Spleen (tissue), 11 donors: ENCODE results near the gene G6PC1. TPM values are rescaled to one million over a fixed set of nuclear protein-coding genes. Genes with fewer than 3 reads are reported as not detected.
"Not testable (repeated sequence)": the region's sequence is repeated elsewhere in the genome, so short reads cannot be mapped to it uniquely, and the experiment has no call there.

Source experiments
- DNase-seq: peaks from one replicate; pipeline ENCODE4 v3.0.0-alpha.2; 2020
- H3K27ac ChIP-seq, 8 donors: fragments of 200-600 bp; sonication (generic) in 7 of 8; 1 replicate in 4 of 8; 2 replicates in 4 of 8; pipeline versions ENCODE4 v1.5.0 to v1.8.0; 2016 to 2021; ENCODE audit warnings: inconsistent platforms in 4 of 8, mild to moderate bottlenecking in 4 of 8, moderate library complexity in 1 of 8
- H3K27me3 ChIP-seq, 7 donors: fragments of 200-600 bp; sonication (generic) in 6 of 7; replicated peaks in 1 of 7; 1 replicate in 4 of 7; 2 replicates in 3 of 7; pipeline versions ENCODE4 v1.5.0 to v1.8.0; 2016 to 2021; ENCODE audit warnings: inconsistent platforms in 3 of 7, mild to moderate bottlenecking in 1 of 7
- H3K36me3 ChIP-seq, 6 donors: fragments of 200-600 bp; sonication (generic) in 5 of 6; 1 replicate in 4 of 6; 2 replicates in 2 of 6; pipeline versions ENCODE4 v1.5.0 to v1.8.0; 2016 to 2021; ENCODE audit warnings: inconsistent platforms in 2 of 6
- H3K4me1 ChIP-seq, 6 donors: fragments of 200-600 bp; sonication (generic) in 5 of 6; 1 replicate in 3 of 6; 2 replicates in 3 of 6; pipeline versions ENCODE4 v1.5.0 to v1.8.0; 2016 to 2021; ENCODE audit warnings: inconsistent platforms in 3 of 6
- H3K4me3 ChIP-seq, 8 donors: fragments of 200-600 bp; sonication (generic) in 7 of 8; 1 replicate in 4 of 8; 2 replicates in 4 of 8; pipeline versions ENCODE4 v1.5.0 to v1.8.0; 2016 to 2021; ENCODE audit warnings: inconsistent platforms in 4 of 8, mild to moderate bottlenecking in 4 of 8, moderate library complexity in 2 of 8
- H3K9me3 ChIP-seq, 8 donors: fragments of 200-600 bp; sonication (generic) in 7 of 8; 1 replicate in 4 of 8; 2 replicates in 4 of 8; pipeline versions ENCODE4 v1.5.0 to v1.8.0; 2016 to 2021; ENCODE audit warnings: inconsistent platforms in 4 of 8
- CTCF ChIP-seq, 11 experiments: fragments of 200-600 bp in 7 of 11; fragments of 450-650 bp in 4 of 11; sonication (generic) in 4 of 11; IDR thresholded peaks in 8 of 11; conservative IDR thresholded peaks in 3 of 11; 1 replicate in 7 of 11; 2 replicates in 4 of 11; pipeline versions ENCODE4 v1.4.0 to v1.8.0; 2016 to 2021; ENCODE audit warnings: antibody characterized with exemption in 11 of 11, inconsistent platforms in 4 of 11, mild to moderate bottlenecking in 1 of 11
- POLR2A ChIP-seq, 3 donors: fragments of 450-650 bp; IDR thresholded peaks; one replicate each; pipeline ENCODE4 v1.5.1; 2017; ENCODE audit warnings: antibody characterized with exemption in 3 of 3, mild to moderate bottlenecking in 1 of 3
- POLR2AphosphoS5 ChIP-seq, 3 donors: sonication (generic); formaldehyde crosslinking; IDR thresholded peaks; one replicate each; pipeline ENCODE4 v1.5.1; 2017; ENCODE audit warnings: antibody characterized with exemption in 3 of 3
- WGBS, 5 donors: extraction: QIAGEN DNeasy Blood & Tissue Kit in 3 of 5; methylation state at CpG; one replicate each; pipeline versions ENCODE4 v1.1.5 to v1.1.7; 2013 to 2018; 5-methylcytosine and 5-hydroxymethylcytosine counted together
- intact Hi-C: fragments of 100-400 bp; cut with DNase I; formaldehyde crosslinking; loops from one replicate; pipeline ENCODE4 v1.15.0; 2023; ENCODE audit warnings: low total_unique reads
- polyA plus RNA-seq, 3 donors: library from polyadenylated mRNA; stranded (reverse); fragments of 200-250 nt; gene quantifications; one replicate each; pipeline ENCODE4 v1.2.1, GENCODE V29; 2013
- total RNA-seq, 7 donors: library from RNA; depleted of rRNA in 3 of 7; stranded (reverse); fragments of >200 nt in 3 of 7; fragmentation: NEBNext Ultra II Directional in 4 of 7; extraction: Animal tissue kit (Norgen Biotek cat#: 25700) in 4 of 7; gene quantifications; one replicate each; pipeline versions ENCODE4 v1.1.0 to v1.2.1, GENCODE V29; 2016 to 2021
- donor health status: healthy with polysubstance abuse.
- donor health status: DM: no; HTN: no; CAD: no; lungs with moderate emphysema.
- donor health status: DM: no; HTN: no; CAD: no.
- donor health status: Bipolar disorder and iron deficiency.
- donor health status: healthy.
- donor health status: DM: no; HTN: no; CAD: no.
- donor health status: DM: yes; HTN: yes; CAD: no.

The G6PC1 gene
- total and polyA plus RNA-seq, 10 donors: not detected

- Histone ChIP-seq H3K27ac (no peak overlapping the region), H3K4me1 (peaks cover 0 to 13% (median under 1%) of the 10 kb centered on the region in 6 donors), H3K27me3 (peaks cover 0 to 31% (median 0%) of the 10 kb centered on the region in 7 donors), H3K36me3 (peaks cover 0 to 11% (median 0%) of the 10 kb centered on the region in 6 donors), H3K4me3 (no peak overlapping the region), H3K9me3 (no peaks in the 10 kb centered on the region)
- no peak for DNase-seq
- no peak for TF ChIP-seq POLR2A (IDR thresholded peaks at IDR 0.05)
- TF ChIP-seq CTCF (IDR thresholded peaks at IDR 0.05 in 8 of 11, conservative IDR thresholded peaks at IDR 0.05 in 3 of 11): no peak
- no peak for TF ChIP-seq POLR2AphosphoS5 (IDR thresholded peaks at IDR 0.05)
- WGBS, 5 donors: 87 to 95% (median 89%) methylated on average over 5 of the region's 5 CpGs
- intact Hi-C loops: no loop called here
These were observed 19.8 kb upstream of the G6PC1 start for GRCh38 chr17:42880776-42881310.

GRCh38 chr17:42881706-42882105, 18.9 kb upstream of the G6PC1 start:
- H3K4me3 ChIP-seq, H3K27ac ChIP-seq, DNase-seq, intact Hi-C loops, H3K9me3 ChIP-seq, H3K36me3 ChIP-seq: not testable (repeated sequence)
- H3K4me1 ChIP-seq: peaks cover 0 to 21% (median 4%) of the 10 kb centered on the region in 6 donors
- WGBS, 5 donors: 94 to 99% (median 96%) methylated on average over 6 of the region's 6 CpGs
- H3K27me3 ChIP-seq: peaks cover 0 to 31% (median 0%) of the 10 kb centered on the region in 7 donors

GRCh38 chr17:42882166-42882565, 18.4 kb upstream of the G6PC1 start:
- Histone ChIP-seq H3K27ac (no peak overlapping the region), H3K36me3 (peaks cover 0 to 6% (median 0%) of the 10 kb centered on the region in 6 donors), H3K27me3 (peaks cover 0 to 31% (median 0%) of the 10 kb centered on the region in 7 donors), H3K4me1 (peaks cover 0 to 25% (median 5%) of the 10 kb centered on the region in 6 donors), H3K9me3 (no peaks in the 10 kb centered on the region), H3K4me3 (no peak overlapping the region)
- intact Hi-C loops: no loop called here
- DNase-seq: no peak
- no peak for TF ChIP-seq POLR2A (IDR thresholded peaks at IDR 0.05)
- WGBS, 5 donors: 86 to 93% (median 91%) methylated on average over 8 of the region's 8 CpGs

- no peaks in the 10 kb centered on the region for H3K36me3 ChIP-seq
- DNase-seq: no peak
- TF ChIP-seq POLR2A (IDR thresholded peaks at IDR 0.05) (no peak), CTCF (IDR thresholded peaks at IDR 0.05 in 8 of 11, conservative IDR thresholded peaks at IDR 0.05 in 3 of 11) (no peak), POLR2AphosphoS5 (IDR thresholded peaks at IDR 0.05) (no peak)
- H3K4me1 ChIP-seq: peaks cover 0 to 25% (median 5%) of the 10 kb centered on the region in 6 donors
- 76 to 89% (median 85%) methylated on average over 7 of the region's 7 CpGs for WGBS, 5 donors
- H3K27ac ChIP-seq: no peak overlapping the region
- H3K4me3 ChIP-seq: no peak overlapping the region
- intact Hi-C loops: no loop called here
- H3K9me3 ChIP-seq: no peaks in the 10 kb centered on the region
- H3K27me3 ChIP-seq: peaks cover 0 to 12% (median 0%) of the 10 kb centered on the region in 7 donors
These were observed 16.6 kb upstream of the G6PC1 start for GRCh38 chr17:42883802-42884558.

- intact Hi-C loops, H3K9me3 ChIP-seq, DNase-seq, H3K36me3 ChIP-seq, H3K27me3 ChIP-seq: not testable (repeated sequence)
- peak overlapping the region in 2 of 8 donors; percentile 3 to 28 for H3K4me3 ChIP-seq
- peak overlapping the region in 4 of 8 donors; percentile 17 to 76 (median 62) for H3K27ac ChIP-seq
- 89 to 100% (median 94%) methylated on average over 3 of the region's 3 CpGs for WGBS, 5 donors
- peaks cover 0 to 25% (median 5%) of the 10 kb centered on the region in 6 donors for H3K4me1 ChIP-seq
These were observed 14.8 kb upstream of the G6PC1 start for GRCh38 chr17:42885806-42886205.
